GM19438 (cell line): Measurements from ENCODE around the gene PFKP.

Source experiments
- ATAC-seq: cut with Tn5 transposase; IDR thresholded peaks from one replicate; pipeline ENCODE4 v1.9.1; 2021; ENCODE audit warnings: low read depth; ENCODE audit not compliant: unreplicated experiment

PFKP gene

GRCh38 chr10:3178042-3178441 is 110.7 kb downstream of the PFKP start:
- no peak for ATAC-seq

- ATAC-seq, result no peak
Measured at GRCh38 chr10:3179174-3179573, 111.8 kb downstream of the PFKP start.

GRCh38 chr10:3180355-3181025 is 113.1 kb downstream of the PFKP start:
- no peak for ATAC-seq

DNA sequence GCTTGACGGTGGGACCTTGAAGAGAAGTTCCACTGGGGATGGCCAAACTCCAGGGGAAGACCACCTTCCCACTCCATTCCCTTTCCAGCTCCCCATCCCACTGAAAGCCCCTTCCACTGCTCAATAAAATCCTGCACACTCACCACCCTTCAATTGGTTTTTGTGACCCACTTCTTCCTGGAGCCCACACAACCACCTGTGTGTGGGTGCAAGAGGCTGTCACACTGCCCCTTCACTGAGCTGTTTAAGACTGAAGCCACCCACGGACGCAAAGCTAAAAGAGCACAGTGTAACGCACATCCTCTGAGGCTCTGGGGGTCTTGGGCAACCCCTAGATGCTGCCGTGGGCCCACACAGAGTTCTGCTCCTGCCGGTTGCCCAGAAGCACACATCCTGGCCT is 118.0 kb downstream of the PFKP start:
- no peak for ATAC-seq

DNA sequence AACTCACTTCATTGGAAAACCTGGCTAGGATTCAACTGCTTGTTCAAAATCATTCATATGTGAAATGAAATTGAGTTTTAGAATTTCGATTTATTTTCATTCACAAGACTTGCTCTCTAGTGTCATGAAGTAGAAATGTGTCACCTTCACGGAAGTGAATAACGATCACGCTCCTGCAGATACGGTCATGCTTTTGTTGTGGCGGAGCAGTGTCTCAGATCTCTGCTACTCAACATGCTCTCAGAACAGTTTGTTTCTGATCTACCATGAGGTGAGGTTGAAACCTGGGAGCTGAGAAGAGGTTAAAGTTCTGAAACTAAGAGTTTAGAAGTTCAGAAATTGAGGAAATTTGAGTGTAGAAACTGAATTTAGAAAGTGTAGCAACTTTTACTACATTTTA is 119.0 kb downstream of the PFKP start:
- ATAC-seq, result no peak
